Activated CD4-positive, alpha-beta T cell treated with anti-CD3 and anti-CD28 coated beads, Interleukin-2, amount 50 U/mL, for 16 hours (primary cell): ENCODE results near the gene PAPSS2.
"Not testable (repeated sequence)": the region's sequence is repeated elsewhere in the genome, so short reads cannot be mapped to it uniquely, and the experiment has no call there.

Experiments used
- DNase-seq: peaks from one replicate; pipeline ENCODE4 v3.0.0-alpha.2; 2020

PAPSS2 gene

DNA sequence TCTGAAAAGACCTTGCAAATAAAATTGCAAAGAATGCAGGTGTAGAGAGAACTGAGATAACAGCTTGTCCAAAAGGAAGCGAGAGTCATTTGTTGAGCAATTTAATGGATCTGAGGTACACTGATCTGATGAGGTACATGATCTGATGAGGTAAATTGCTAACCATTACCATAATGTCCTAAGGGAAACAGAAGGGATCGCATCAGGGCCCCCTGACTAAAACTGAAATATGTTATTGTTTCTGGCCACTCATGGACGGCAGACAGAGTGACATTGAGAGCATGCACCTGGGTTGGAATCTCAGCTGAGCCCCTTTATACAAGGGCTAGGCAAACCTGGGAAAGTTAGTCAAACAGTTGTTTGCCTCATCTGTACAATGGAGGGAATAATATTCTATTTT is 15.8 kb upstream of the PAPSS2 start:
- DNase-seq: no peak

DNA sequence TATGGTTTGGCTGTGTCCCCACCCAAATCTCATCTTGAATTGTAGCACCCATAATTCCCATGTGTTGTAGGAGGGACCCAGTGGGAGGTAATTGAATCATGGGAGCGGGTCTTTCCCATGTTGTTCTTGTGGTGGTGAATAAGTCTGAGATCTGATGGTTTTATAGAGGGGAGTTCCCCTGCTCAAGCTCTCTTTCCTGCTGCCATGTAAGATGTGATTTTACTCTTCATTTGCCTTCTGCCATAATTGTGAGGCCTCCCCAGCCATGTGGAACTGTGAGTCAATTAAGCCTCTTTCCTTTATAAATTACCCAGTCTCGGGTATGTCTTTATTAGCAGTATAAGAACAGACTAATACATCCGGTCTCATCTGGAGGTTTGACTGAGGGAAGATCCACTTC is 15.2 kb upstream of the PAPSS2 start:
- not testable (repeated sequence) for DNase-seq

DNA sequence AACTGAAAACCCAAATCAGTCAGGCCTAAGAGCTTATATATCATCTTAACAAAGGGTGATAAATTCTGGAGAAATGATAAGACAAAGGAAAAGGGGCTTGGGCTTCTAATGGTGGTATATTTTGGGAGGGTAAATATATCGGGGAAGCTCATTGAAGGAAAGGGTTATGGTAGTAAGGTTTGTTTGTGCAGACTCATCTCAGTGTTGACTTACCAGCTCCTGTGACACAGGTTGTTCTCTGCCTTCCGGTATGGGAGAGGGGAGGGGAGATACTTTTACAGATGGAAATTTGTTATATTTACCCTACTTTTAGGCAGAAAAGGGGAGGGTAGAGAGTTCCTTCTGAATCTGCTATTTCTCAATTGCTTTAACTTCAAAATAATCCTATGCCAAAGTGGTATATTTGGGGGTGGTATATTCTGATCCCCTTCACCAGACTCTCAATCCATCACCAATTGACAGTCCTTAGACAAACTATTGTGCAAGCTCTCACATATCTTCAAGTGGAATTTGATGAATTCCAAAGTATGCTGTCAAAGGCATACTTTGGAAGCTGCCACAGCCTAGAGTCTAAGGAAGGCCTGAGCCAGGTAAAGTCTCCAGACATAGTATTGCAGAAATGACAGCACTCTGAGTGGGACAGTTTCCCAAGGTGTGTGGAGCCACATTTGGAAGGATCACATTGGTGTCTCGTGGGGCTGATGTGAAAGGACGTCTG is 13.3 kb upstream of the PAPSS2 start:
- DNase-seq: no peak

DNA sequence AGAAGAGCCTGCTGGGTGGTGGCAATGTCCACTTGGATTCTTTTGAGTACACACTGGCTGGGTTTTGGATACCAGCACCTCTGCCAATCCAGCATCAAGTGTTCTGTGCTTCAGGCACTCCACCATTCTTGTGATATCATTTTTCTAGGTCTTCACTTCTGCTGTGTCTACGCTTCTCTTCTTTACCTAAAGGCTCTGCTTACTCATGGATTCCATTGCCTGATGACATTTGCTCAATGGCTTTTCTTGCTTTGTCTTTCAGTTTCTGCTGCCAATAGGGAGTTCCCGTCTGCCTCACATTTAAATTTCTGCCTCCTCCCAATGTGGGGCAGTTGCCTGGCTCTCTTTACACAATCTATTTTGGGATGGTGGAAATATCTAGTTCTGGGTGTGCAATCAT is 12.7 kb upstream of the PAPSS2 start:
- no peak for DNase-seq

DNA sequence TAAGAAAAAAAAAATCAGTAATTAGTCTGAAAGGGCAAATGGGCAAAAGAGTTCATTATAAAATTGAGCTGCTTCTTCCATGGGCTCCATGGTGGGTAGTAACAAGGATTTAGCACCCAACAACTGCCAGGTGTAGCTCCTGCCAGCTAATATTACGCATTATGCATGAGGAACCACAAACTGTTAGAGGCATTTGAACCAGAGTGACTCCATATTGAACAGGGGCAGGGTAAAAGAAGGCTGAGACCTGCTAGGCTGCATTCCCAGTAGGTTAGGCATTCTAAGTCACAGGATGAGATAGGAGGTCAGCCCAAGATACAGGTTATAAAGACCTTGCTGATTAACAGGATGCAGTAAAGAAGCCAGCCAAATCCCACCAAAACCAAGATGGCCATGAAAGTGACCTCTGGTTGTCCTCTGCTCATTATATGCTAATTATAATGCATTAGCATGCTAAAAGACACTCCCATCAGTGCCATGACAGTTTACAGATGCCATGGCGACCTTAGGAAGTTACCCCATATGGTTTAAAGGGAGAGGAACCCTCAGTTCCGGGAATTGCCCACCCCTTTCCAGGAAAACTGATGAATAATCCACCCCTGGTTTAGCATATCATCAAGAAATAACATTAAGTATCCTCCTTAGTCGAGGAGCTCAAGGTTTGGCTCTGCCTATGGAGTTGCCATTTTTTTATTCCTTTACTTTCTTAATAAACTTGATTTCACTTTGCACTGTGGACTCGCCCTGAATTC is 8.7 kb upstream of the PAPSS2 start:
- DNase-seq: no peak

DNA sequence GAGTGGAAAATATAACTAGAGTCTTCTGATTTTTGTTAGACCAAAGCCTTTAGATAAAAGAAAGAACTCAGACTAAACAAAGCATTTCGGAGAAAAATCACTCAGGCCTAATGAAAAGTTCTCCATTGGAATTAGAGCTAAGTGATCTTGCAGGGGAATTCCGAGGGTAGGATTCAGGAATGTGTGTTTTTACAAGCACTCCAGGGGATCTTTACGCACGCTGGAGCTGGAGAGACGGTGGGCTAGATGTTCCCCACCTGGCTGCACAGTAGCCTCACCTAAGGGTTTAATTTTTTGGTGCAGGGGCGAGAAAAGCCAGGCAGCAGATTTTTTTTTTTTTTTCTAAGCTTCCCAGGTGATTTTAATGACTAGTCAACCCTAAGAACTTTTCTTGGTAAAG is 7.9 kb upstream of the PAPSS2 start:
- DNase-seq: no peak

DNA sequence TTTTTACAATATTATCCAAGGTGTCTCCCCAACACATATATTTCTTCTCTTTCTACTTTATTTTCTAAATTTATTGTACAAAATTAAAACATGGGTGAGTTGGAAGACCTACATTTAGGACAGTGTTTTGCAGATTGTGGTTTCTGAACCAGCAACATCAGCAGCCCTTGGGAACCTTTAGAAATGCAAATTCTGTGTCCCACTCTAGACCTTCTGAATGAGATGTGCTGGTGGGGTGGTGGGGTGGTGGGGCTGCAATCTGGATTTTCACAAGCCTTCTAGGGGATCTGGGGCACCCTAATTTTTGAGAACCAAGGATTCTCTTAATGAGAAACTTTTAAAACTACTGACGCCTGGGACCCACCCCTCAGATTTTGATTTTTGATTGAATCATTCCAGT is 7.4 kb upstream of the PAPSS2 start:
- DNase-seq: no peak

DNA sequence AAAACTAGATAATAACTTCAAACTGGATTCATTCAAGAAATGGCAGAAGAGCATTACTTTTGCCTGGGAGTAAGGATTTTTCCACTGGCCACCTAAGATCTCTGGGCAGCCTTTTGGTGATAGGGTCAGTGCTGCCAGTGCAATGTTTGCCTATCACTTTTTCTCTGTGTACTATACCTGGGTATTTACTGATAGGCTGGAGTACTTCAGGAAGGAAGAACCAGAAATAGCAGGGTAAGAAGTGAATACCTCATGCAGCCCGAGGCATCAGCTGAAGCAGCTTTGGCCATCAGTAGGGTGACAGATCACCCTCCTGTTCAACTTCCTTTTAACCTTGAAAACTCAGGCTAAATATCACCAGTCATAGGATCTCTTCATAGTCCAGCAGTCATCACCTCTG is 5.5 kb upstream of the PAPSS2 start:
- DNase-seq: no peak

DNA sequence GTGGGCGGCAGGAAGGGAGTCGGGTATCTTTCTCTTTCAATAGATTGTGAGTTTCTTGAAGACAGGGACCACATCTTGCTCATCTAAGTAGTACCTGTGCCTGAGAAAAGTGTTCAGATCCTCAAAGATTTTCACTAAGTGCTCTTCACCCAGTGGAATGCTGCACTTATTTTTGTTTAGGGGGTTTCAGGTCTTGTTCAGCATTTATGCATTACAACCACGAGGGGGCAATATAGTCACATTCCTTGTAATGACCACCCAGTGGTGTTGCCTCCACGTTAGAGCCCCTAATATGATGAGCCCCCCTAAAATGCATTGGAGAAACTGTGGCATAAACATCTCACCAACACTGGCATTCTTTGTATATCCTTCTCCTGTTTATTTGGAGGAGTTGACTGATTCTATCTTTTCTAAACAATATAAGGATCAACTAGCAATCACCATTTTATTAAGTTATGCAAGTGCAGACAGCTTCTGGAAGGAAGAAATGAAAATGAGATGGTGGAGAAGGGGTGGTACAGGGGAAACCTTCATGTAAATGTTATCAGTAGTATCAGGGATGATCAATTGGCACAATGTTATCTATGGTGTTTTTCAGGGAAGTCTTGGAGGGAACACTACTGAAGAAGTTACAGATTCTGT is 3.1 kb upstream of the PAPSS2 start:
- DNase-seq: peak; percentile 41

DNA sequence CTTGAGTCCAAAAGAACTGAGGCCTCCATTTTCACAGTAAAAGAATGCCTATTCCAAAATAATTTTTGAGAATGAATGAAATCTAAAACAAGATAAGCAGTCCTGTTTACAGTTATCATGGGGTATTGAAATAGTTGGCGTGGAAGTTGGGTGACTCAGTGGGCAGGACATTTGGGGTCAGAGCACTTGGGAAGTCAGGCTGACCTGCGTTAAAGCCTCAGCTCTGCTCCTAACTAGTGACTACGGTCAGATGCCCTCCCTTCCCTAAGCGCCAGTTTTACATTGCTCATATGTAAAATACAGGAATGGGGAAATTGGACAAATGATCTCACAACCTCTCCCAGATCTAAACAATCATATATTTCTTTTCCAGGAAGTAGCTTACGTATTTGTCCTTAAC is 2.3 kb upstream of the PAPSS2 start:
- DNase-seq: no peak

DNA sequence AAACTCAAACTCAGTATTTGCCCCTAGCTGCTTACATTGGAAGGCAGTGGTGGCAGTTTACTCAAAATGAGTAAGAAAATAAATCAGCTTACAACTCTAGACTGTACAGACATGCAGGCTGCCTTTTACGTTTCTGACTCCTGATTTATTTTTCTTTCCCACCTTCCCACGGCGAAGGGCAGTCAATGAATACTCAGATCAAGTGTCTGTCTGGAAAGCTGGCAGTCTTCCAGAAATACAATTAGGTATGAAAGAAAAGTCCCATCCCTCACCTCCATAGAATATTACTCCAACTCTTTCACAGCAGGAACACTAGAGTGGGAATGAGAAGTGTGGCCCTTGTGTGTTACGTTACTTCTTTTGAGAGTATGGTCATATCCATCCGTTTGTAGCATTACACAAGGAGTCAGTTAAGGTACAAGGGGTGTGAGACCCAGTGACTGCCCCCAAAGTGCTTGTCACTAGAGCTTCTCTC is 1.3 kb upstream of the PAPSS2 start:
- no peak for DNase-seq

DNA sequence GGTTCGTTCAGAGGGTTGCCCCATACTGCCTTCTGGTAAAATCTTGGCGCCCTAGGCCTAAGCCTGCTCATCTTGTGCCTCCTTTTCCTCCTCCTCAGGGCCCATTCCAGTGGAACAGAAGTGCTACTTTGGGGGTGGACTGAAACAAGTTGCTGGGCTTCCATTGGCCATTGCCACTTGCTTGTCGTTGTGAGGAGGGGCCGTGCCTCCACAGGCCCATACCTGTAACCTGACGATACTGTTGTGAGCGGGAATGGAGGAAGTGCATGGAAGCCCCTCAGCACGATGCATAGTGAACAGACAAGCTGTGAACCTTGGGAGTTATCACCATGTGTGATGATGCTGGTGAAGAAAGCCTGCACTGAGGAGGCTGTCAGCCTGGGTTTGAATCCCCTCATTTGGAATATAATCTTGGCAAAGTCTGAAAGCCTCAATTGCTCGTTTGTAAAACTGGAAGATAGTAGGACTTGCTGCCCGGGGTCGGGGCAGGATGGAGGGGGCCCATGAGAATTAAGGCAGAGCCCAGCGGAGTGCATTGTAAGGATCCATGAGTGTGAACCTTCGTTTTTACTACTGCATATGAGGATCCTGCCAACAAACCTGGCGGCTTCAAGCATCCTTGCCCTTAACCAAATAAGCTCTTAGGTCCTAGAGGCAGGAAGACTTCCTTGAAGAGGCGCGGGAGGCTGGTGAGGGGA is 671 bp upstream of the PAPSS2 start:
- DNase-seq: no peak

DNA sequence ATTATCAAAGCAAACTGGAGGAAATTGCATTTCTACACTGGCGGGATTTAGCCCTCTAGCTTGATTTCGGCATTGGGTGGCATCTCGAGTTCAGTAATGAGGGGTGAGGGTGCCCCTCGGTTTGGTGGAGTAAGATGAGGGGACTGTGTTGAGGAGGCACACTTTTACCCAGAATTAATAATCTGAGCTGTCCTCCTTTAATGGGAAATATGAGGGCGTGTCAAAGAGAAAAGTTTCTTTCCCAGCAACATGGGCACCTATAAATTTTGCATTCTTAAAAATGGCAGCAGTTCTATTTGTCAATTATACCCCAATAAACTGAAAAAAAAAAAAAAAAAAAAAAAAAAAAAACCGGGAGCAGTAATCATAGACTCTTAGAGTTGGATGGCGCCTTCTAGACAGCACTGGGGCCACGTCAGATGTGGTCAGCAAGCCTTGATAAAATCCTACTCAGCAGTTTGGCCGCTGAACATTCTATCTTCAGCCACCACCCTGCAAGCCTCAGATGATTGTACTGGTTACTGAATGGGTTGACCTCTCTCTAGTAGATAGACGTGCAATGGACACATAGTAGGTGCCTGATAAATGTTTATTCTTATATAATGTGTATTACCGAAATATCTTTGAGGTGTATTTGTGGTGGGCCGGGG is 931 bp downstream of the PAPSS2 start:
- no peak for DNase-seq

DNA sequence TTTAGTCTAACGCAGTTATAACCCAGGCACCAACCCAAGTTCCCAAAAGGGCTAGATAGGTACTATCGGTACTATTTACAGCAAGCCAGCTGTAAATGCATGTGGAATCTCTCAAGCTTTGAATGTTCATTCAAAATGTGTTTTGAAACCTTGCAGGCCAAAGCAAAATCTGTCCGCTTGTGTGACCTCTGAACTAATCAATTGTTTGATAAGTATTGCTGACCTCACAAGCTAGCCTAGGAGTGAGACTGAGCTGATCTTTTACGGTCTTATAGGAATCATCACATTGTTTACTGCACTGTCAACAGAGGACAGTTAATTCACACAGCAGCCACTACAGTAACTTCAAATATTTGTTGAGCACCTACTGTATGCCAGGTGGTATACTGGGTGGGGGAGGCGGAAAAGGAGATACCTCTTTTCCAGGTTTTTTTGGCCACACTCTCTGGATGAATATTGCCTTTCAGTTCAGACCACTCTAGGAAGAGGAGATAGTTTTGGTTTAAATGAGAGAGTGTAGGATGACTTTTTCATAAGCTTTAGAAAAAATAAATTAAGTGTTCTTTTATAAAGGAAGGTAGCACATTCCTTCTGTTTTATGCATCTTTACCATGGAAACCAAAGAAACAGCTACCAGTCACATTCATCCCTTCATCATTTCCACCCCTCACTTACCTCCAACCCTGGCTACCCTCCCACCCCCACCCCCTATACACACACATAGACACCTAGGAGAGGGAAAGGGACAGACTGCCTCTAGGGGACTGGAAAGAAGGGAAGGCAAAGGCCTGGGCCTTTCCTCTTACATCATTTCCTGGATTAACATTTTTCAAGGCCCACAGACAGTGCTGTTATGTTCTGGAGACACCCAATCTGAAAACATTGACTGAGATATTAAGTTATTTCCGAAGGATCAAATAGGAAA is 2.4 kb downstream of the PAPSS2 start:
- no peak for DNase-seq

DNA sequence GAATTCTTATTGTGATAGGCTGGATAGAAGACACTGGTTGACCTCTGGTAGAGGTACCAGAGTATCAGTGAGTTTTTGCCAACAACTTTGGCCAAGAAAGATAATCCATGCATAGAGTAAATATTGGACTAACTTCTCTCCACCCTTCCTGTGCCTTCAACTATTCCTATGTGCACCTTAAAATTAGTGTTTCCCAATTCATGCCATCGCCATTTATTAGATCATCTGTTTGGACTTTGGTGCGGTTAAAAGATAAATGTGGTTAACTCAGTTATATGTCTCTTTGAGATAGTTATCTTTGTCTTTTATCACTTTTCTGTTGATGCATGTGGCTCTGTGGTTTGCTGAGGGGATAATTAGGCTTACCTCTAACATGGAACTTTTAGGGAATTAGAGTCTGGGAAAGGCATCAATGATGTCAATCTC is 4.6 kb downstream of the PAPSS2 start:
- no peak for DNase-seq

DNA sequence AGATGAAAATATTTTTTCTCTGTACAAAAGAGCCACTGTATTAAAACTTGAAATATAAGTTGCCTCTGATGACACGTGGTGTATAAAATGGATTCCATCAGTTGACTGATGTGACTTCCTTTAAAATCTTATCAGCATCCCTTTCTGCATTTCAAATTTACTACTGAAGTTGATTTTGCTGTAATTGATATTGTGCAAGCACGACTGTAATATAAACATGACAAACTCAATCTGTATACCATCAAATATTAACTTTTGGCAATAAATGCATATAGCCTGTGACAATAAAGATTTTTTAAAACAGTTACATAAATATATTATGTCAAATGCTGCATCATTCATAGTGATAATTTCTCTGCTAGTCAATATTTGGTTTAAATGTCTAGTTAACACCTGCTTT is 7.8 kb downstream of the PAPSS2 start:
- DNase-seq: no peak

DNA sequence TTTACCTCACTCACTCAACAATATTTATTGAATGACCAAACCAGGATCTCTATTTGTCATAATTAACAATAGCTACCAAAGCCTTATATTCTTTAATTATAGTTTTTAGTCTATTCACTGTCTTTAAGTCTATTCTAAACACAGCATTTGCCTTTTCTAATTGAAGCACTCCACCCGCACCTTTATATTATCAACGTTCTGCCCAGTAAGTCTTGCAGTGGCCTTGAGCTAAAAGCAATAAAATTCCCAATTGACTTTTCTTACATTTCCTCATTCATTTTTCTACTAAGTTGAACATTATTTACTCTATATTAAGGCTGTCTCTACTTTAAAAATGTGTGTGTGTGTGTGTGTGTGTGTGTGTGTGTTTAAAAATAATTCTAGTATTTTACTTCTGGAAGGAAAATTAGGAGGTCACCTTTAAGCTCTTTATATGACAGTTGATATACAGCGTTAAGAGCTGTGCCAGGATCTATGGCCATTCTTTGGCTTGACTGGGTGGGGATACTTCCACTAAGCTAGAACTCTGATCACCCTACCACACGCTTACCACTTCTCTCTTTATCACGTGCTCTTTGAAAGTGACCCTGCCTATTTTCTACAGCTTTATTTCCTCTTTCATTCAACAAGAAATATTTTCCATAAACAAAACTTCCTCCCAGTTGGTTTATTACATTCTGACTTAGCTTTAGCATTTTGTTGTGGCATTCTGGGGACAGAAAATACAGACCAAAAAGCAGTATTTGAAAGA is 8.8 kb downstream of the PAPSS2 start:
- no peak for DNase-seq

DNA sequence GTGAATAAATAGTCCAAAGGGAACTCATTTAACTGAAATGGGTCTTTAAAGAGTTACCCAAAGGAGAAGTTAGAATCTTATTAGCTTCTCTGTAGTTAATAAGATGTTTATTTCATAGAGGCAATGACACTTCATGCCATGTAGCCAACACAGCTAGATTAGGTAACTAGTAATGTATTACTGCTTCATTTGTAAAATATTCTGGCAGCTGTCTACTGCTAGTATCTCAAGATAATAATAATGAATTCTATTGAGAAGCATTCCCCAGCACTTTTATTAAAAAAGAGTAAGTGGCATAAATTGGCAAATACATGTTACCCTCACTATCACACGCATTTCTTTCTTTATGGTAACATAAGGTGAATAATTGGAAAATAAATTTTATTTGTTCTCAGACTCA is 10.1 kb downstream of the PAPSS2 start:
- no peak for DNase-seq

DNA sequence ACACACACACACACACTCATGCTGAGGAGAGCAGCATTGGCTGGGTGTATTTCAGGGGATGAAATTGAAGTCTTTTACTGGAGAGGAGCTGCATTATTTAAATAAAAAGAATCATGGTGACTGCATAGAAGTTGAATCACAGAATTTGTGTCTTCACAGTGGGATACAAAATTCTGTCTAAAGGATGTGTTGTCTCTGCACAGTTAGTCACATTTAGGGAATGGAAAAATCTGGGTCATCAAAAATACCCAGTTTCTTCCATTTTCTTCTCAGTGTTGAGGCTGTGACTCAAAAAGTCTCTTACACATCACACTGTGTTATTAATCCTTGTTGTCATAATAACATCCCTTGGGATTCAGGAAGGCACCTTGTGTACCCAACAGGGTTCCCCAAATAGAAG is 10.9 kb downstream of the PAPSS2 start:
- DNase-seq: no peak

DNA sequence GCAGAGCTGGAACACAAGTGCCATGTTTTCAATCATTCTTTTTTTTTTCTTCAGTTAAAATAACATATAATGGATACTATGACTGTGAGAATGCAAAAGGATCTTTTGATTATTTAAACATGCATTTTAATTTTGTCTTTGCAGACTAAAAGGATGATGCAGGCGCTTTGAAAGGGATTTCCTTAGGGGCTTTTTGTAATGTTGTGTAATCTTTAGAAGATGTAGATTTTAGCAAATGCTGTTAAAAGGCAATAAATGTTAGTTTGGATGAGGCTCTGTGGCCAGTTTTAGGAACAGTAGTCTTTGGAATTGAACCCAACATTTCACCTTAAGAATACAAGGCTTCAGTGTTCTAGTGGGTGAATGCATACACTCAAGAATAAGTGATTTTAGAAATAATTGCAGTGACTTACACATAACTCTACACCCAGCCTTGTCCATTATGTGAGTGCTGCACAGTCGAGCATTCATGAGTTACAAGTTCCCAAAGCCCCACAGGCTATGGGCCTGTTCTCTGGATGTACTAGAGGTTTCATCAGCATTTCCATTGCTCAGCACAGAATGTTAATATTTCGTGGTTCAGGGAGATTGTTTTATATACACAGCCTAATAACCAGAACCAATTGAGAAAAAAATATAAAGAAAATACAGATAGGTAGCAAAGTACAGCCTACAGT is 11.6 kb downstream of the PAPSS2 start:
- no peak for DNase-seq
